ENCODE results near the gene POLK.

The POLK gene

GRCh38 chr5:75510417-75510835, 1.3 kb upstream of the POLK start:
- TF ChIP-seq, protein P1, sequence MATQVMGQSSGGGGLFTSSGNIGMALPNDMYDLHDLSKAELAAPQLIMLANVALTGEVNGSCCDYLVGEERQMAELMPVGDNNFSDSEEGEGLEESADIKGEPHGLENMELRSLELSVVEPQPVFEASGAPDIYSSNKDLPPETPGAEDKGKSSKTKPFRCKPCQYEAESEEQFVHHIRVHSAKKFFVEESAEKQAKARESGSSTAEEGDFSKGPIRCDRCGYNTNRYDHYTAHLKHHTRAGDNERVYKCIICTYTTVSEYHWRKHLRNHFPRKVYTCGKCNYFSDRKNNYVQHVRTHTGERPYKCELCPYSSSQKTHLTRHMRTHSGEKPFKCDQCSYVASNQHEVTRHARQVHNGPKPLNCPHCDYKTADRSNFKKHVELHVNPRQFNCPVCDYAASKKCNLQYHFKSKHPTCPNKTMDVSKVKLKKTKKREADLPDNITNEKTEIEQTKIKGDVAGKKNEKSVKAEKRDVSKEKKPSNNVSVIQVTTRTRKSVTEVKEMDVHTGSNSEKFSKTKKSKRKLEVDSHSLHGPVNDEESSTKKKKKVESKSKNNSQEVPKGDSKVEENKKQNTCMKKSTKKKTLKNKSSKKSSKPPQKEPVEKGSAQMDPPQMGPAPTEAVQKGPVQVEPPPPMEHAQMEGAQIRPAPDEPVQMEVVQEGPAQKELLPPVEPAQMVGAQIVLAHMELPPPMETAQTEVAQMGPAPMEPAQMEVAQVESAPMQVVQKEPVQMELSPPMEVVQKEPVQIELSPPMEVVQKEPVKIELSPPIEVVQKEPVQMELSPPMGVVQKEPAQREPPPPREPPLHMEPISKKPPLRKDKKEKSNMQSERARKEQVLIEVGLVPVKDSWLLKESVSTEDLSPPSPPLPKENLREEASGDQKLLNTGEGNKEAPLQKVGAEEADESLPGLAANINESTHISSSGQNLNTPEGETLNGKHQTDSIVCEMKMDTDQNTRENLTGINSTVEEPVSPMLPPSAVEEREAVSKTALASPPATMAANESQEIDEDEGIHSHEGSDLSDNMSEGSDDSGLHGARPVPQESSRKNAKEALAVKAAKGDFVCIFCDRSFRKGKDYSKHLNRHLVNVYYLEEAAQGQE (IDR thresholded peaks at IDR 0.05; ENCODE audit: insufficient read depth in 1 of 2, low read depth in 2 of 2, low read length in 2 of 2), result no peak
- no peak for TF ChIP-seq POLR2AphosphoS5 (IDR thresholded peaks at IDR 0.05; ENCODE audit: low read depth, low read length)
- TF ChIP-seq FOXP2 (optimal IDR thresholded peaks at IDR 0.05; ENCODE audit: borderline replicate concordance, extremely low read depth, extremely low read length, insufficient read depth), result no peak

DNA sequence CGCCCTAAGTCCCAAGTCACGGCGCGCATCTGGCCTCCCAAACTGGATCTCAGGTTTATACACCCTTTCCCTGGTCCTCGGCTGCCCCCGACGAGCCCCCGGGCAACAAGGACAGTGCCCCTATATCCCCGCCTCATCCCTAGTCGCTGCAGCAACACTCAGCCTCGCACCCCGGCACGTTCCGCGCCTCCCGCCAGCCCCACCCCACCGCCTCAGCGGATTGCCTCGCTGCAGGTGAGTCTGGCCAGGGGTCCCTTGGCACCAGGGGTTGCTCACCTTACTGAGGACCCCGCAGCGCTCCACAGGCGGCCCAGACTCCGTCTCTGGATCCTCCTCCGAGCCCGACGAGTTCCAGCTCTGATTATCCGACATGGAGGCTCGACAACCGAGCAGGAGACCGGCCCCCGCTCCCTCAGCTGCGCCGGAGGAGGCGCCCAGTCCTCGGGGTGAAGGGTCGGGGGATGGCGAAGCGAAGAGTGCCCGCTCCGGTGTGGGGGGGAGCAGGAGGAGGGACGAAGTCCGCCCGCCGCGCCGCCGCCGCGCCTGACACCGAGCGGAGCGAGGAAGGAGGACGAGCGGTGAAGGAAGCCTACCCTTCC, 756 bp upstream of the POLK start:
- TF ChIP-seq FOXP2 (optimal IDR thresholded peaks at IDR 0.05; ENCODE audit: borderline replicate concordance, extremely low read depth, extremely low read length, insufficient read depth) (no peak), SIN3A (IDR thresholded peaks at IDR 0.05; ENCODE audit: borderline replicate concordance, insufficient read depth, low read length) (no peak), TAF1 (IDR thresholded peaks at IDR 0.05; ENCODE audit: borderline replicate concordance, insufficient read depth, low read length) (no peak), POLR2AphosphoS5 (IDR thresholded peaks at IDR 0.05; ENCODE audit: low read depth, low read length) (no peak)
- TF ChIP-seq, protein P1 (IDR thresholded peaks at IDR 0.05; ENCODE audit: insufficient read depth in 1 of 2, low read depth in 2 of 2, low read length in 2 of 2), result no peak

GRCh38 chr5:75512383-75513074, 838 bp downstream of the POLK start:
- TF ChIP-seq SIN3A (IDR thresholded peaks at IDR 0.05; ENCODE audit: borderline replicate concordance, insufficient read depth, low read length) (no peak), FOXP2 (optimal IDR thresholded peaks at IDR 0.05; ENCODE audit: borderline replicate concordance, extremely low read depth, extremely low read length, insufficient read depth) (no peak), POLR2AphosphoS5 (IDR thresholded peaks at IDR 0.05; ENCODE audit: low read depth, low read length) (no peak), TAF1 (IDR thresholded peaks at IDR 0.05; ENCODE audit: borderline replicate concordance, insufficient read depth, low read length) (no peak)
- TF ChIP-seq, protein P1 (IDR thresholded peaks at IDR 0.05; ENCODE audit: insufficient read depth in 1 of 2, low read depth in 2 of 2, low read length in 2 of 2), result no peak

DNA sequence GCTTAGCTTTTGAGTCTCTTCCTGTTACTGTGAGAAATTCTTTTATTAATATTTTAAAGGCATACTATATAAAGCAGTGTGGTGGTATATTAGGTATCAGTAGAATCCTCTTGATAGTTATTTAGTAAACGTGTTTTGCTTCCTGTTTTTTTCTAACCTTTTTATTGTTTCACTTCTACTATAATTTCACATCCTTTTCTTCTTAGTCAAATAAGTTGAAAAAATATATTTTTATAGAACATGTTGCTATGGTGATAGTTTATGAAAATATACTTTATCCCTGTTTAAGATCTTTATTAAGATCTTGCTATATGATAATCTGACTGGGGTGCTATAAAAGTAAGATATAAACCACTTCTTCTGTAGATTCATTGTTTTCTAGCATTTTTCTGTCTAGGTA, 2.1 kb downstream of the POLK start:
- TF ChIP-seq POLR2AphosphoS5 (IDR thresholded peaks at IDR 0.05; ENCODE audit: low read depth, low read length) (no peak), TAF1 (IDR thresholded peaks at IDR 0.05; ENCODE audit: borderline replicate concordance, insufficient read depth, low read length) (no peak), FOXP2 (optimal IDR thresholded peaks at IDR 0.05; ENCODE audit: borderline replicate concordance, extremely low read depth, extremely low read length, insufficient read depth) (no peak), SIN3A (IDR thresholded peaks at IDR 0.05; ENCODE audit: borderline replicate concordance, insufficient read depth, low read length) (no peak)
- TF ChIP-seq, protein P1 (IDR thresholded peaks at IDR 0.05; ENCODE audit: insufficient read depth in 1 of 2, low read depth in 2 of 2, low read length in 2 of 2), result no peak

Data from PFSK-1 (cell line).